Measurements from ENCODE around the gene ARFGAP3.

DNA sequence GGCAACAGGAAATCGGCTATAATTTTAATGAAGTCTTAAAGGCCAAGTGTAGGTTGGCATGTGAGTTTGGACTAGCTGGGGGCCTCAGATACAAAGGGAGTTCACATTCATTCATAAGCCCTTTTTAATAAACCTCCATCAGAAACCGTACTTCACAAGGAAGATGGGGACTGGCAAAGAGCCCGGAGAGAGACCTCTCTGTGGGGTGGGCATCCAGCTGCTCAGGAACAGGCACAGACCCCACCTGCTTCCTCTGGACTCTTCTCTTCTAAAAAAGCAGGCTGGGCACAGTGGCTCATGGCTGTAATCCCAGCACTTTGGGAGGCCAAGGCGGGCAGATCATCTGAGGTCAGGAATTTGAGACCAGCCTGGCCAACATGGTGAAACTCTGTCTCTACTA is 3.9 kb upstream of the ARFGAP3 start:
- TF ChIP-seq CBX8 (IDR thresholded peaks at IDR 0.05) (no peak), CTCF (IDR thresholded peaks at IDR 0.05) (no peak), TP53 (CRISPR knock-in tag; IDR thresholded peaks at IDR 0.05) (no peak), REST (IDR thresholded peaks at IDR 0.05) (no peak), POLR2A (IDR thresholded peaks at IDR 0.05; ENCODE audit: low read length) (no peak), MAZ (IDR thresholded peaks at IDR 0.05; ENCODE audit: borderline replicate concordance, low read depth, low read length) (no peak), HOXB13 (CRISPR knock-in tag; IDR thresholded peaks at IDR 0.05; ENCODE audit: low read depth) (no peak), MYC (IDR thresholded peaks at IDR 0.05; ENCODE audit: borderline replicate concordance, low read length) (no peak), MAFK (IDR thresholded peaks at IDR 0.05; ENCODE audit: partially characterized antibody) (no peak)
- TF ChIP-seq, protein P1, sequence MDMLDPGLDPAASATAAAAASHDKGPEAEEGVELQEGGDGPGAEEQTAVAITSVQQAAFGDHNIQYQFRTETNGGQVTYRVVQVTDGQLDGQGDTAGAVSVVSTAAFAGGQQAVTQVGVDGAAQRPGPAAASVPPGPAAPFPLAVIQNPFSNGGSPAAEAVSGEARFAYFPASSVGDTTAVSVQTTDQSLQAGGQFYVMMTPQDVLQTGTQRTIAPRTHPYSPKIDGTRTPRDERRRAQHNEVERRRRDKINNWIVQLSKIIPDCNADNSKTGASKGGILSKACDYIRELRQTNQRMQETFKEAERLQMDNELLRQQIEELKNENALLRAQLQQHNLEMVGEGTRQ (IDR thresholded peaks at IDR 0.05), result no peak
